ENCODE measurements around the gene IRAK1.

DNA sequence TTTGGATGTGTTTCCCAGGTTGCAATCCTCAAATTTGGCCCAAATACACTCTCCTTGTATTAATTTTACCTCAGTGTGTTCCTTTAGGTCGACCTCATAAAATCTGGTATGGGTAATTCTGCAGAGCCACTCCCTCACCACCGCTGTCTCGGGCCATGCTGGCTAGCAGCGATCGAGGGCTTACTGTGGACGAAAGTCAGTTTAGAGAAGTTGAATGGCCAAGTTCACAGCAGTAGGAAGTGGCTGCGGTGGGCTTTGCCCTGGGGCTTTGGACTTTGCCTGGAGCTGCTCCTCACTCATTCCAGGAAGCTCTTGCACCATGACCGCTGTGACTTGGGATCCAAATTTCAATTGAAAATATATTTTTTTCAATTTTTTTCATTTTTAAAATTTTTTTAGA lies 27.5 kb downstream of the IRAK1 start:
- TF ChIP-seq, protein P1, sequence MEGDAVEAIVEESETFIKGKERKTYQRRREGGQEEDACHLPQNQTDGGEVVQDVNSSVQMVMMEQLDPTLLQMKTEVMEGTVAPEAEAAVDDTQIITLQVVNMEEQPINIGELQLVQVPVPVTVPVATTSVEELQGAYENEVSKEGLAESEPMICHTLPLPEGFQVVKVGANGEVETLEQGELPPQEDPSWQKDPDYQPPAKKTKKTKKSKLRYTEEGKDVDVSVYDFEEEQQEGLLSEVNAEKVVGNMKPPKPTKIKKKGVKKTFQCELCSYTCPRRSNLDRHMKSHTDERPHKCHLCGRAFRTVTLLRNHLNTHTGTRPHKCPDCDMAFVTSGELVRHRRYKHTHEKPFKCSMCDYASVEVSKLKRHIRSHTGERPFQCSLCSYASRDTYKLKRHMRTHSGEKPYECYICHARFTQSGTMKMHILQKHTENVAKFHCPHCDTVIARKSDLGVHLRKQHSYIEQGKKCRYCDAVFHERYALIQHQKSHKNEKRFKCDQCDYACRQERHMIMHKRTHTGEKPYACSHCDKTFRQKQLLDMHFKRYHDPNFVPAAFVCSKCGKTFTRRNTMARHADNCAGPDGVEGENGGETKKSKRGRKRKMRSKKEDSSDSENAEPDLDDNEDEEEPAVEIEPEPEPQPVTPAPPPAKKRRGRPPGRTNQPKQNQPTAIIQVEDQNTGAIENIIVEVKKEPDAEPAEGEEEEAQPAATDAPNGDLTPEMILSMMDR (IDR thresholded peaks at IDR 0.05): no peak
- no peak for TF ChIP-seq POLR2A (IDR thresholded peaks at IDR 0.05)

Data from heart left ventricle (tissue), 13 donors.